K562 (cell line): Measurements from ENCODE around the gene NAPA. TPM values are rescaled to one million over a fixed set of nuclear protein-coding genes. Genes with fewer than 3 reads are reported as not detected.

Source experiments
- ATAC-seq: fragments of 200-7000 bp; cut with Tn5 transposase; 3 replicates; pipeline ENCODE4 v1.9.1; 2020; ENCODE audit warnings: moderate library complexity
- BruUV-seq: library from RNA; stranded (reverse); fragments of 400-500 nt; replicated peaks from 2 replicates; lab custom pipeline; 2021; lab: Mats Ljungman, UMichigan
- CTCF ChIA-PET: fragments of 300-600 bp; formaldehyde crosslinking; extraction: SDS; loops from one replicate; lab custom pipeline; 2021; ENCODE audit warnings: low intra/inter-chr PET ratio; lab: Yijun Ruan, JAX
- POLR2A ChIA-PET: fragments of 300-600, 350-650 bp; sonication (Branson Sonifier 250); formaldehyde crosslinking; extraction: SDS; loops from one replicate; lab custom pipeline; 2021; ENCODE audit warnings: antibody characterized with exemption, inconsistent platforms; lab: Yijun Ruan, JAX
- DNase-seq, 4 experiments: peaks; one replicate each; pipeline versions ENCODE4 v3.0.0 to v3.0.0-alpha.2; 2011 to 2018; ENCODE audit warnings: low spot score in 3 of 4, mixed read lengths in 3 of 4; ENCODE audit errors: extremely low read depth in 1 of 4
- FAIRE-seq: peaks from 2 replicates; lab custom pipeline; 2011; peaks lifted over from hg19 to GRCh38; lab: Jason Lieb, UNC
- H2AFZ ChIP-seq: 2 replicates; pipeline ENCODE4 v1.6.0; 2011; ENCODE audit warnings: low read depth, low read length, control low read depth, inconsistent platforms
- H3K27ac ChIP-seq: fragments of 200-600 bp; 3 replicates; pipeline ENCODE4 v1.8.0; 2011; ENCODE audit warnings: low read depth, mild to moderate bottlenecking, control low read depth, inconsistent platforms, low read length, moderate library complexity, mixed read lengths; ENCODE audit errors: extremely low read depth
- H3K27me3 ChIP-seq, 2 experiments: fragments of 300-600 bp in 1 of 2; 2 replicates in 1 of 2; 3 replicates in 1 of 2; pipeline versions ENCODE4 v1.6.0 to v1.8.0; 2011; ENCODE audit warnings: inconsistent platforms in 2 of 2, low read length in 2 of 2, mild to moderate bottlenecking in 1 of 2, mixed read lengths in 1 of 2, moderate library complexity in 1 of 2; ENCODE audit not compliant: control insufficient read depth in 2 of 2, insufficient read depth in 2 of 2
- H3K36me3 ChIP-seq: fragments of 300-600 bp; 3 replicates; pipeline ENCODE4 v1.8.0; 2011; ENCODE audit warnings: mild to moderate bottlenecking, low read length, inconsistent platforms; ENCODE audit not compliant: control insufficient read depth, insufficient read depth
- H3K4me1 ChIP-seq, 2 experiments: fragments of 200-600 bp in 1 of 2; replicated peaks in 1 of 2; 2 replicates in 1 of 2; 3 replicates in 1 of 2; pipeline versions ENCODE4 v1.5.1 to v1.8.0; 2011; ENCODE audit warnings: inconsistent platforms in 2 of 2, low read length in 2 of 2, mild to moderate bottlenecking in 1 of 2, mixed read lengths in 1 of 2, moderate library complexity in 1 of 2; ENCODE audit not compliant: control insufficient read depth in 2 of 2, insufficient read depth in 2 of 2
- H3K4me2 ChIP-seq: 2 replicates; pipeline ENCODE4 v1.6.1; 2011; ENCODE audit warnings: low read length, control low read depth, inconsistent platforms, mixed read lengths; ENCODE audit not compliant: insufficient read depth
- H3K4me3 ChIP-seq: fragments of 200-600 bp; sonication (generic), shearing (Covaris generic); 2 replicates; pipeline ENCODE4 v1.5.1; 2016; ENCODE audit warnings: control low read depth, inconsistent platforms
- H3K79me2 ChIP-seq: fragments of 200-600 bp; 3 replicates; pipeline ENCODE4 v1.8.0; 2011; ENCODE audit warnings: low read length, inconsistent platforms; ENCODE audit not compliant: control insufficient read depth, insufficient read depth
- H3K9ac ChIP-seq, 2 experiments: 2 replicates each; pipeline versions ENCODE4 v1.6.0 to v1.6.1; 2011; ENCODE audit warnings: low read depth in 2 of 2, low read length in 2 of 2, control low read depth in 1 of 2, inconsistent platforms in 1 of 2, mild to moderate bottlenecking in 1 of 2, mixed read lengths in 1 of 2; ENCODE audit not compliant: insufficient read depth in 1 of 2
- H3K9me1 ChIP-seq: one replicate; pipeline ENCODE4 v1.6.0; 2011; ENCODE audit warnings: inconsistent platforms, mild to moderate bottlenecking, low read length, moderate library complexity; ENCODE audit not compliant: control insufficient read depth, insufficient read depth
- H3K9me3 ChIP-seq: replicated peaks from 2 replicates; pipeline ENCODE4 v1.5.1; 2011; ENCODE audit warnings: low read depth, low read length, inconsistent platforms; ENCODE audit not compliant: control insufficient read depth, insufficient read depth
- H4K20me1 ChIP-seq: replicated peaks from 2 replicates; pipeline ENCODE4 v1.6.1; 2011; ENCODE audit warnings: low read length, inconsistent platforms, mixed read lengths; ENCODE audit not compliant: control insufficient read depth, insufficient read depth
- HOMEZ ChIP-seq: fragments of 250-450 bp; sonication (Bioruptor Pico); IDR thresholded peaks from 2 replicates; pipeline ENCODE4 v1.4.0; 2020; ENCODE audit warnings: mild to moderate bottlenecking, moderate library complexity
- SMARCA5 ChIP-seq: fragments of 450-650 bp; IDR thresholded peaks from 2 replicates; pipeline ENCODE4 v1.6.1; 2016
- ZBTB1 ChIP-seq: sonication (generic); formaldehyde crosslinking; IDR thresholded peaks from 2 replicates; pipeline ENCODE4 v1.8.1; 2023; ENCODE audit warnings: missing genetic modification reagents, low read depth, mild to moderate bottlenecking, borderline replicate concordance
- ZNF24 ChIP-seq: fragments of 450-650 bp; IDR thresholded peaks from 2 replicates; pipeline ENCODE4 v1.6.1; 2016
- WGBS: fragments of 100-300 bp; shearing (Covaris generic); methylation state at CpG from one replicate; pipeline ENCODE4 v1.1.6; 2016; ENCODE audit warnings: low coverage, mixed read lengths; ENCODE audit not compliant: insufficient coverage; ENCODE audit errors: missing lambda C conversion rate; 5-methylcytosine and 5-hydroxymethylcytosine counted together
- in situ Hi-C: fragments of 300-500 bp; cut with MboI; formaldehyde crosslinking; loops from 4 replicates; pipeline ENCODE4 v1.15.0; 2018; ENCODE audit warnings: inconsistent platforms, mixed read lengths
- intact Hi-C: fragments of 100-400 bp; cut with micrococcal nuclease; formaldehyde crosslinking; loops from 2 replicates; pipeline ENCODE4 v1.14.2; 2022
- polyA plus RNA-seq, 8 experiments: library from polyadenylated mRNA; depleted of rRNA in 4 of 8; stranded (reverse) in 5 of 8; unstranded in 3 of 8; fragments of >200 nt; fragmentation: Nextera tagmentation in 2 of 8; fragmentation: Illumina TruSeq in 1 of 8; extraction: Ambion mirVana in 2 of 8; extraction: Trizol in 1 of 8; gene quantifications; 2 replicates each; pipeline versions ENCODE4 v1.2.1 to v1.2.3, GENCODE V29; 2011 to 2014; ENCODE audit warnings: inconsistent platforms in 1 of 8, missing spikeins in 1 of 8
- total RNA-seq, 7 experiments: library from RNA; depleted of rRNA in 6 of 7; stranded (reverse); fragments of >200 nt in 6 of 7; fragmentation: Illumina TruSeq in 2 of 7; extraction: Trizol in 2 of 7; gene quantifications; 2 replicates each; pipeline versions ENCODE4 v1.2.1 to v1.2.3, GENCODE V29; 2011 to 2021; ENCODE audit warnings: low replicate concordance in 1 of 7
- TF ChIP-seq, protein P1 (sequence below): fragments of 450-650 bp; IDR thresholded peaks from 2 replicates; pipeline ENCODE4 v1.6.1; 2016
- TF ChIP-seq, protein P2 (sequence below): sonication (generic); formaldehyde crosslinking; IDR thresholded peaks from 2 replicates; pipeline ENCODE4 v1.9.0; 2022; ENCODE audit warnings: mild to moderate bottlenecking, missing genetic modification reagents
- TF ChIP-seq, protein P3 (sequence below): fragments of 450-650 bp; IDR thresholded peaks from 2 replicates; pipeline ENCODE4 v1.6.1; 2018; ENCODE audit not compliant: partially characterized antibody
- TF ChIP-seq, protein P4 (sequence below), 2 experiments: fragments of 450-650 bp; IDR thresholded peaks; 2 replicates each; pipeline ENCODE4 v1.6.1; 2016

Gene NAPA
- total and polyA plus RNA-seq, 9 of the 15 experiments (the other 6 are each of a cell fraction or from before 2014, with no cell fraction given), result 5.4 to 98.6 (median 77.5) TPM

DNA sequence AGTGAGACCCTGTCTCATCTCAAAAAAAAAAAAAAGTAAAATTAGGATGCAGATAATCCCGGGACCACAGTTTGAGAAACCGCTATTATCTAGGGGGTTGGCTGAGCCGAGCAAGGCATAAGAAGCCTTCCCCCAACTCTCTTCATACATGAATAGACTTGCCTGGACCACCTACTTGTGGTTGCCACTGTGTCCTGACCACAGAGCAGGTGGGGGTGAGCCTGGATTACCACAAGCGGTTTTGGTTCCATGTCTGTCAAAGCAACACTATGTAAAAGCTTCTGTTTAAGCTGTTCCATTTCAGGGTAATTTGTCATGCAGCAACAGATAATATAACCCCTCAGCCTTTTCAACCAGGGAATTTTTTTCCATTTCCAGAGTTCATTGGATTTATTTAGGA is 3.3 kb upstream of the NAPA start:
- no peaks in the 10 kb centered on the region for H3K9me3 ChIP-seq
- no peak for TF ChIP-seq SMARCA5
- TF ChIP-seq ZNF24, result no peak
- TF ChIP-seq, protein P1, sequence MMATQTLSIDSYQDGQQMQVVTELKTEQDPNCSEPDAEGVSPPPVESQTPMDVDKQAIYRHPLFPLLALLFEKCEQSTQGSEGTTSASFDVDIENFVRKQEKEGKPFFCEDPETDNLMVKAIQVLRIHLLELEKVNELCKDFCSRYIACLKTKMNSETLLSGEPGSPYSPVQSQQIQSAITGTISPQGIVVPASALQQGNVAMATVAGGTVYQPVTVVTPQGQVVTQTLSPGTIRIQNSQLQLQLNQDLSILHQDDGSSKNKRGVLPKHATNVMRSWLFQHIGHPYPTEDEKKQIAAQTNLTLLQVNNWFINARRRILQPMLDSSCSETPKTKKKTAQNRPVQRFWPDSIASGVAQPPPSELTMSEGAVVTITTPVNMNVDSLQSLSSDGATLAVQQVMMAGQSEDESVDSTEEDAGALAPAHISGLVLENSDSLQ, result 0 out of 2 replicates have a peak, but pooled peaks have one; percentile 10
- TF ChIP-seq, protein P2, sequence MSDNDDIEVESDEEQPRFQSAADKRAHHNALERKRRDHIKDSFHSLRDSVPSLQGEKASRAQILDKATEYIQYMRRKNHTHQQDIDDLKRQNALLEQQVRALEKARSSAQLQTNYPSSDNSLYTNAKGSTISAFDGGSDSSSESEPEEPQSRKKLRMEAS (CRISPR knock-in tag), result no peak
- TF ChIP-seq, protein P3, sequence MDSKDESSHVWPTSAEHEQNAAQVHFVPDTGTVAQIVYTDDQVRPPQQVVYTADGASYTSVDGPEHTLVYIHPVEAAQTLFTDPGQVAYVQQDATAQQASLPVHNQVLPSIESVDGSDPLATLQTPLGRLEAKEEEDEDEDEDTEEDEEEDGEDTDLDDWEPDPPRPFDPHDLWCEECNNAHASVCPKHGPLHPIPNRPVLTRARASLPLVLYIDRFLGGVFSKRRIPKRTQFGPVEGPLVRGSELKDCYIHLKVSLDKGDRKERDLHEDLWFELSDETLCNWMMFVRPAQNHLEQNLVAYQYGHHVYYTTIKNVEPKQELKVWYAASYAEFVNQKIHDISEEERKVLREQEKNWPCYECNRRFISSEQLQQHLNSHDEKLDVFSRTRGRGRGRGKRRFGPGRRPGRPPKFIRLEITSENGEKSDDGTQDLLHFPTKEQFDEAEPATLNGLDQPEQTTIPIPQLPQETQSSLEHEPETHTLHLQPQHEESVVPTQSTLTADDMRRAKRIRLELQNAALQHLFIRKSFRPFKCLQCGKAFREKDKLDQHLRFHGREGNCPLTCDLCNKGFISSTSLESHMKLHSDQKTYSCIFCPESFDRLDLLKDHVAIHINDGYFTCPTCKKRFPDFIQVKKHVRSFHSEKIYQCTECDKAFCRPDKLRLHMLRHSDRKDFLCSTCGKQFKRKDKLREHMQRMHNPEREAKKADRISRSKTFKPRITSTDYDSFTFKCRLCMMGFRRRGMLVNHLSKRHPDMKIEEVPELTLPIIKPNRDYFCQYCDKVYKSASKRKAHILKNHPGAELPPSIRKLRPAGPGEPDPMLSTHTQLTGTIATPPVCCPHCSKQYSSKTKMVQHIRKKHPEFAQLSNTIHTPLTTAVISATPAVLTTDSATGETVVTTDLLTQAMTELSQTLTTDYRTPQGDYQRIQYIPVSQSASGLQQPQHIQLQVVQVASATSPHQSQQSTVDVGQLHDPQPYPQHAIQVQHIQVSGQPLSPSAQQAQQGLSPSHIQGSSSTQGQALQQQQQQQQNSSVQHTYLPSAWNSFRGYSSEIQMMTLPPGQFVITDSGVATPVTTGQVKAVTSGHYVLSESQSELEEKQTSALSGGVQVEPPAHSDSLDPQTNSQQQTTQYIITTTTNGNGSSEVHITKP, result no peak
- TF ChIP-seq HOMEZ (CRISPR knock-in tag), result no peak
- TF ChIP-seq ZBTB1 (CRISPR knock-in tag), result peak; percentile 61; the same call in 1 of the 2 replicates
- TF ChIP-seq, protein P4, sequence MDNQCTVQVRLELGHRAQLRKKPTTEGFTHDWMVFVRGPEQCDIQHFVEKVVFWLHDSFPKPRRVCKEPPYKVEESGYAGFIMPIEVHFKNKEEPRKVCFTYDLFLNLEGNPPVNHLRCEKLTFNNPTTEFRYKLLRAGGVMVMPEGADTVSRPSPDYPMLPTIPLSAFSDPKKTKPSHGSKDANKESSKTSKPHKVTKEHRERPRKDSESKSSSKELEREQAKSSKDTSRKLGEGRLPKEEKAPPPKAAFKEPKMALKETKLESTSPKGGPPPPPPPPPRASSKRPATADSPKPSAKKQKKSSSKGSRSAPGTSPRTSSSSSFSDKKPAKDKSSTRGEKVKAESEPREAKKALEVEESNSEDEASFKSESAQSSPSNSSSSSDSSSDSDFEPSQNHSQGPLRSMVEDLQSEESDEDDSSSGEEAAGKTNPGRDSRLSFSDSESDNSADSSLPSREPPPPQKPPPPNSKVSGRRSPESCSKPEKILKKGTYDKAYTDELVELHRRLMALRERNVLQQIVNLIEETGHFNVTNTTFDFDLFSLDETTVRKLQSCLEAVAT (IDR thresholded peaks at IDR 0.05), result no peak
- H3K9ac ChIP-seq, result no peak overlapping the region
- intact Hi-C loops, result loop anchor here (5.0 kb wide), 4 partner anchors 36 to 179 kb away; partner anchors contain the start of gene KPTN
- peaks cover 14 to 35% of the 10 kb centered on the region in 2 experiments for H3K4me1 ChIP-seq
- no peak overlapping the region for H3K27ac ChIP-seq
- 13% methylated on average over 4 of the region's 4 CpGs for whole genome bisulfite sequencing
- DNase-seq (no peak), ATAC-seq (no peak), FAIRE-seq (no peak)
- no peak overlapping the region for H3K4me2 ChIP-seq
- in situ Hi-C loops, result no loop called here
- peaks cover 0 to 7% of the 10 kb centered on the region in 2 experiments; a peak in 1 of 5 replicates for H3K27me3 ChIP-seq
- H3K36me3 ChIP-seq, result peaks cover 4% of the 10 kb centered on the region; the same call in 1 of the 3 replicates
- no peaks in the 10 kb centered on the region for H4K20me1 ChIP-seq
- no TSS peak for BruUV-seq
- CTCF ChIA-PET, result no interaction called here
- POLR2A ChIA-PET, result no interaction called here
- no peak overlapping the region for H3K4me3 ChIP-seq
- H3K9me1 ChIP-seq, result no peaks in the 10 kb centered on the region
- peaks cover 17% of the 10 kb centered on the region for H3K79me2 ChIP-seq
- no peak overlapping the region for H2AFZ ChIP-seq
